GM12891 (cell line): ENCODE results near the gene COL5A2.

Experiments used
- DNase-seq: peaks from one replicate; pipeline ENCODE4 v3.0.0; 2011; ENCODE audit warnings: low spot score; ENCODE audit not compliant: insufficient read length
- FAIRE-seq: peaks from 2 replicates; lab custom pipeline; 2011; peaks lifted over from hg19 to GRCh38; lab: Jason Lieb, UNC
- PAX5 ChIP-seq: IDR thresholded peaks from 2 replicates; pipeline ENCODE4 v1.6.1; 2011; ENCODE audit warnings: low read length, moderate library complexity, mild to moderate bottlenecking; ENCODE audit not compliant: insufficient read depth, severe bottlenecking
- POLR2A ChIP-seq: IDR thresholded peaks from 2 replicates; pipeline ENCODE4 v1.6.1; 2011; ENCODE audit warnings: low read depth, low read length, control low read depth
- POLR2AphosphoS5 ChIP-seq: IDR thresholded peaks from 2 replicates; pipeline ENCODE4 v1.6.1; 2011; ENCODE audit warnings: low read depth, low read length, control low read depth
- POU2F2 ChIP-seq: IDR thresholded peaks from 2 replicates; pipeline ENCODE4 v1.6.1; 2011; ENCODE audit warnings: low read depth, mild to moderate bottlenecking, control low read depth, low read length, moderate library complexity
- SPI1 ChIP-seq: IDR thresholded peaks from 2 replicates; pipeline ENCODE4 v1.6.1; 2011; ENCODE audit warnings: low read depth, low read length, control low read depth
- TAF1 ChIP-seq: IDR thresholded peaks from 2 replicates; pipeline ENCODE4 v1.6.1; 2011; ENCODE audit warnings: low read depth, low read length, control low read depth

Gene COL5A2

GRCh38 chr2:189092936-189093335, 86.6 kb downstream of the COL5A2 start:
- no peak for DNase-seq
- no peak for FAIRE-seq
- TF ChIP-seq SPI1 (no peak), POLR2A (no peak), POU2F2 (no peak), TAF1 (no peak), POLR2AphosphoS5 (no peak), PAX5 (no peak)

- FAIRE-seq, result no peak
Measured at GRCh38 chr2:189091253-189091652, 88.3 kb downstream of the COL5A2 start.

GRCh38 chr2:189088591-189089205, 90.9 kb downstream of the COL5A2 start:
- TF ChIP-seq POLR2A (no peak), SPI1 (no peak), POLR2AphosphoS5 (no peak), POU2F2 (no peak), TAF1 (no peak), PAX5 (no peak)
- no peak for DNase-seq
- no peak for FAIRE-seq

More at GRCh38 chr2:189091253-189091652, 88.3 kb downstream of the COL5A2 start:
- TF ChIP-seq SPI1, result no peak
- TF ChIP-seq POLR2A, result no peak
- TF ChIP-seq POU2F2, result no peak
- no peak for TF ChIP-seq POLR2AphosphoS5
- TF ChIP-seq PAX5, result no peak
- TF ChIP-seq TAF1, result no peak
- no peak for DNase-seq

GRCh38 chr2:189086710-189087109, 92.9 kb downstream of the COL5A2 start:
- no peak for TF ChIP-seq POLR2A
- TF ChIP-seq POU2F2, result no peak
- no peak for TF ChIP-seq POLR2AphosphoS5
- no peak for TF ChIP-seq PAX5
- TF ChIP-seq TAF1, result no peak
- no peak for TF ChIP-seq SPI1
- FAIRE-seq (no peak), DNase-seq (no peak)

- no peak for FAIRE-seq
- DNase-seq, result no peak
Measured at GRCh38 chr2:189086250-189086649, 93.3 kb downstream of the COL5A2 start.

GRCh38 chr2:189083606-189084005, 96.0 kb downstream of the COL5A2 start:
- TF ChIP-seq TAF1, result no peak
- no peak for TF ChIP-seq POLR2A
- TF ChIP-seq POLR2AphosphoS5, result no peak
- DNase-seq, result no peak
- FAIRE-seq, result no peak

More at GRCh38 chr2:189086250-189086649, 93.3 kb downstream of the COL5A2 start:
- TF ChIP-seq SPI1 (no peak), TAF1 (no peak), POLR2A (no peak), POU2F2 (no peak), PAX5 (no peak), POLR2AphosphoS5 (no peak)

GRCh38 chr2:189083106-189083505, 96.5 kb downstream of the COL5A2 start:
- no peak for FAIRE-seq
- TF ChIP-seq SPI1 (no peak), POLR2AphosphoS5 (no peak), POU2F2 (no peak), PAX5 (no peak), POLR2A (no peak), TAF1 (no peak)
- DNase-seq, result no peak

- FAIRE-seq (no peak), DNase-seq (no peak)
- TF ChIP-seq PAX5 (no peak), POU2F2 (no peak), TAF1 (no peak), POLR2A (no peak), SPI1 (no peak), POLR2AphosphoS5 (no peak)
Measured at GRCh38 chr2:189082376-189082975, 97.1 kb downstream of the COL5A2 start.

GRCh38 chr2:189076572-189076971, 103.0 kb downstream of the COL5A2 start:
- no peak for FAIRE-seq
- no peak for DNase-seq

GRCh38 chr2:189076120-189076519, 103.4 kb downstream of the COL5A2 start:
- DNase-seq (no peak), FAIRE-seq (no peak)
- TF ChIP-seq TAF1 (no peak), POLR2AphosphoS5 (no peak)

More at GRCh38 chr2:189076572-189076971, 103.0 kb downstream of the COL5A2 start:
- TF ChIP-seq POLR2AphosphoS5, result no peak
